GM12874 (cell line): ENCODE data around the gene SLMAP.

Experiments used
- CTCF ChIP-seq: IDR thresholded peaks from 2 replicates; pipeline ENCODE4 v1.5.1; 2011; ENCODE audit warnings: low read depth, mild to moderate bottlenecking, control low read depth, low read length, moderate library complexity; ENCODE audit not compliant: insufficient read depth

Gene SLMAP

GRCh38 chr3:57737840-57738239 is 18.3 kb upstream of the SLMAP start:
- no peak for TF ChIP-seq CTCF

- TF ChIP-seq CTCF = no peak
Observed at GRCh38 chr3:57738391-57738790, 17.7 kb upstream of the SLMAP start.

GRCh38 chr3:57740027-57740426 is 16.1 kb upstream of the SLMAP start:
- TF ChIP-seq CTCF = no peak

- TF ChIP-seq CTCF = no peak
Observed at GRCh38 chr3:57743496-57743895, 12.6 kb upstream of the SLMAP start.

- TF ChIP-seq CTCF = no peak
Observed at GRCh38 chr3:57745101-57745500, 11.0 kb upstream of the SLMAP start.

GRCh38 chr3:57746156-57747010 is 9.7 kb upstream of the SLMAP start:
- no peak for TF ChIP-seq CTCF

- TF ChIP-seq CTCF = no peak
Observed at GRCh38 chr3:57749542-57749941, 6.6 kb upstream of the SLMAP start.
